ENCODE measurements around the gene MAP2. TPM values are rescaled to one million over a fixed set of nuclear protein-coding genes. Genes with fewer than 3 reads are reported as not detected.
A peak's percentile ranks its signal among the peaks of the same experiment; 100 is the strongest.

Gene MAP2
- under 1 TPM in 1 of 2 experiments, not detected in 1; 0.12 TPM for total RNA-seq

GRCh38 chr2:209423562-209424198 lies at the start of gene MAP2:
MAP2 (plus strand) TSS chr2:209424047; CDS start chr2:209653171, 229,124 bp downstream.
- DNase-seq: peak; percentile 58
- POLR2A ChIA-PET: no interaction called here
- peaks cover 39% of the 10 kb centered on the region for H3K27me3 Mint-ChIP-seq
- CTCF ChIA-PET: interaction anchor here (0.6 kb wide), 1 partner anchor 942 kb away, joined by 3 read pairs; no protein-coding TSS in a partner anchor
- no peaks in the 10 kb centered on the region for H3K36me3 Mint-ChIP-seq (ENCODE audit: low read depth)
- H3K27ac Mint-ChIP-seq: no peak within 1 kb of the TSS
- H3K9me3 Mint-ChIP-seq: no peaks in the 10 kb centered on the region
- H3K4me3 Mint-ChIP-seq: peak within 1 kb of the TSS; percentile 67
- H3K4me1 Mint-ChIP-seq: peaks cover 14% of the 10 kb centered on the region

GRCh38 chr2:209376686-209377085 lies 47.2 kb upstream of the MAP2 start:
- H3K36me3 Mint-ChIP-seq (ENCODE audit: low read depth): no peaks in the 10 kb centered on the region
- peaks cover 12% of the 10 kb centered on the region for H3K9me3 Mint-ChIP-seq
- no peak overlapping the region for H3K4me3 Mint-ChIP-seq
- CTCF ChIA-PET: no interaction called here
- no peaks in the 10 kb centered on the region for H3K4me1 Mint-ChIP-seq
- no peak for DNase-seq
- H3K27ac Mint-ChIP-seq: no peak overlapping the region
- POLR2A ChIA-PET: no interaction called here
- H3K27me3 Mint-ChIP-seq: peaks cover 2% of the 10 kb centered on the region

- Mint-ChIP-seq H3K36me3 (ENCODE audit: low read depth) (no peaks in the 10 kb centered on the region), H3K9me3 (peaks cover 5% of the 10 kb centered on the region), H3K27ac (no peak overlapping the region), H3K4me1 (peaks cover 4% of the 10 kb centered on the region), H3K27me3 (peaks cover 2% of the 10 kb centered on the region), H3K4me3 (no peak overlapping the region)
- ChIA-PET POLR2A (no interaction called here), CTCF (no interaction called here)
- no peak for DNase-seq
Measured at GRCh38 chr2:209380293-209380692, 43.6 kb upstream of the MAP2 start.

GRCh38 chr2:209381091-209381490 lies 42.8 kb upstream of the MAP2 start:
- Mint-ChIP-seq H3K27me3 (peaks cover 2% of the 10 kb centered on the region), H3K27ac (no peak overlapping the region), H3K9me3 (peaks cover 3% of the 10 kb centered on the region), H3K4me1 (peaks cover 4% of the 10 kb centered on the region), H3K4me3 (no peak overlapping the region), H3K36me3 (ENCODE audit: low read depth) (no peaks in the 10 kb centered on the region)
- POLR2A ChIA-PET: no interaction called here
- CTCF ChIA-PET: no interaction called here
- no peak for DNase-seq

GRCh38 chr2:209382775-209383174 lies 41.1 kb upstream of the MAP2 start:
- peaks cover 3% of the 10 kb centered on the region for H3K9me3 Mint-ChIP-seq
- no peak overlapping the region for H3K4me3 Mint-ChIP-seq
- H3K27me3 Mint-ChIP-seq: peaks cover 2% of the 10 kb centered on the region
- no peaks in the 10 kb centered on the region for H3K36me3 Mint-ChIP-seq (ENCODE audit: low read depth)
- no peak overlapping the region for H3K27ac Mint-ChIP-seq
- H3K4me1 Mint-ChIP-seq: peaks cover 4% of the 10 kb centered on the region
- no peak for DNase-seq
- ChIA-PET POLR2A (no interaction called here), CTCF (no interaction called here)

- Mint-ChIP-seq H3K4me3 (no peak overlapping the region), H3K36me3 (ENCODE audit: low read depth) (no peaks in the 10 kb centered on the region), H3K27me3 (peaks cover 2% of the 10 kb centered on the region), H3K9me3 (no peaks in the 10 kb centered on the region), H3K4me1 (peaks cover 4% of the 10 kb centered on the region), H3K27ac (no peak overlapping the region)
- POLR2A ChIA-PET: no interaction called here
- CTCF ChIA-PET: no interaction called here
- no peak for DNase-seq
Measured at GRCh38 chr2:209383212-209383611, 40.6 kb upstream of the MAP2 start.

GRCh38 chr2:209387389-209387788 lies 36.5 kb upstream of the MAP2 start:
- Mint-ChIP-seq H3K4me1 (peaks cover 4% of the 10 kb centered on the region), H3K9me3 (no peaks in the 10 kb centered on the region), H3K36me3 (ENCODE audit: low read depth) (no peaks in the 10 kb centered on the region), H3K4me3 (no peak overlapping the region), H3K27ac (no peak overlapping the region), H3K27me3 (no peaks in the 10 kb centered on the region)
- no peak for DNase-seq
- POLR2A ChIA-PET: no interaction called here
- CTCF ChIA-PET: no interaction called here

- ChIA-PET CTCF (no interaction called here), POLR2A (no interaction called here)
- no peaks in the 10 kb centered on the region for H3K27me3 Mint-ChIP-seq
- no peaks in the 10 kb centered on the region for H3K9me3 Mint-ChIP-seq
- DNase-seq: no peak
- H3K4me1 Mint-ChIP-seq: no peaks in the 10 kb centered on the region
- no peak overlapping the region for H3K4me3 Mint-ChIP-seq
- no peaks in the 10 kb centered on the region for H3K36me3 Mint-ChIP-seq (ENCODE audit: low read depth)
- H3K27ac Mint-ChIP-seq: no peak overlapping the region
Measured at GRCh38 chr2:209388446-209389037, 35.3 kb upstream of the MAP2 start.

GRCh38 chr2:209389171-209389618 lies 34.7 kb upstream of the MAP2 start:
- Mint-ChIP-seq H3K27me3 (no peaks in the 10 kb centered on the region), H3K27ac (no peak overlapping the region), H3K4me1 (no peaks in the 10 kb centered on the region), H3K36me3 (ENCODE audit: low read depth) (no peaks in the 10 kb centered on the region), H3K9me3 (no peaks in the 10 kb centered on the region), H3K4me3 (no peak overlapping the region)
- no peak for DNase-seq
- ChIA-PET POLR2A (no interaction called here), CTCF (no interaction called here)

GRCh38 chr2:209390839-209391238 lies 33.0 kb upstream of the MAP2 start:
- no peak overlapping the region for H3K4me3 Mint-ChIP-seq

GRCh38 chr2:209391776-209392401 lies 32.0 kb upstream of the MAP2 start:
- no peak overlapping the region for H3K27ac Mint-ChIP-seq
- no peaks in the 10 kb centered on the region for H3K36me3 Mint-ChIP-seq (ENCODE audit: low read depth)
- no peak overlapping the region for H3K4me3 Mint-ChIP-seq
- ChIA-PET CTCF (no interaction called here), POLR2A (no interaction called here)
- no peaks in the 10 kb centered on the region for H3K27me3 Mint-ChIP-seq
- no peaks in the 10 kb centered on the region for H3K9me3 Mint-ChIP-seq
- no peaks in the 10 kb centered on the region for H3K4me1 Mint-ChIP-seq
- no peak for DNase-seq

More at GRCh38 chr2:209390839-209391238, 33.0 kb upstream of the MAP2 start:
- no peak overlapping the region for H3K27ac Mint-ChIP-seq
- ChIA-PET POLR2A (no interaction called here), CTCF (no interaction called here)
- no peaks in the 10 kb centered on the region for H3K36me3 Mint-ChIP-seq (ENCODE audit: low read depth)
- H3K27me3 Mint-ChIP-seq: no peaks in the 10 kb centered on the region
- DNase-seq: no peak
- H3K4me1 Mint-ChIP-seq: no peaks in the 10 kb centered on the region
- H3K9me3 Mint-ChIP-seq: no peaks in the 10 kb centered on the region

GRCh38 chr2:209395229-209395628 lies 28.6 kb upstream of the MAP2 start:
- H3K27me3 Mint-ChIP-seq: no peaks in the 10 kb centered on the region
- H3K36me3 Mint-ChIP-seq (ENCODE audit: low read depth): no peaks in the 10 kb centered on the region
- H3K4me1 Mint-ChIP-seq: no peaks in the 10 kb centered on the region
- CTCF ChIA-PET: no interaction called here
- POLR2A ChIA-PET: no interaction called here
- no peak overlapping the region for H3K4me3 Mint-ChIP-seq
- H3K9me3 Mint-ChIP-seq: no peaks in the 10 kb centered on the region
- H3K27ac Mint-ChIP-seq: no peak overlapping the region
- no peak for DNase-seq

GRCh38 chr2:209395652-209396051 lies 28.2 kb upstream of the MAP2 start:
- POLR2A ChIA-PET: no interaction called here
- no peaks in the 10 kb centered on the region for H3K9me3 Mint-ChIP-seq
- no peak for DNase-seq
- no peak overlapping the region for H3K4me3 Mint-ChIP-seq
- CTCF ChIA-PET: no interaction called here
- H3K36me3 Mint-ChIP-seq (ENCODE audit: low read depth): no peaks in the 10 kb centered on the region
- H3K27ac Mint-ChIP-seq: no peak overlapping the region
- no peaks in the 10 kb centered on the region for H3K27me3 Mint-ChIP-seq
- H3K4me1 Mint-ChIP-seq: no peaks in the 10 kb centered on the region

GRCh38 chr2:209398463-209398862 lies 25.4 kb upstream of the MAP2 start:
- Mint-ChIP-seq H3K36me3 (ENCODE audit: low read depth) (no peaks in the 10 kb centered on the region), H3K27ac (no peak overlapping the region), H3K4me1 (no peaks in the 10 kb centered on the region), H3K4me3 (no peak overlapping the region), H3K27me3 (no peaks in the 10 kb centered on the region), H3K9me3 (no peaks in the 10 kb centered on the region)
- ChIA-PET POLR2A (no interaction called here), CTCF (no interaction called here)
- no peak for DNase-seq
